Endothelial cell (in vitro differentiated cells): ENCODE data around the gene MISP. TPM values are rescaled to one million over a fixed set of nuclear protein-coding genes. Genes with fewer than 3 reads are reported as not detected.

Experiments used
- DNase-seq: peaks from one replicate; pipeline ENCODE4 v3.0.0; 2021; ENCODE audit warnings: low spot score
- H3K27ac Mint-ChIP-seq: one replicate; pipeline ENCODE4 v1.8.0; 2021; ENCODE audit warnings: mixed read lengths, inconsistent platforms; ENCODE audit not compliant: unreplicated experiment
- H3K27me3 Mint-ChIP-seq: one replicate; pipeline ENCODE4 v1.8.0; 2021; ENCODE audit warnings: mild to moderate bottlenecking, moderate library complexity, mixed read lengths, inconsistent platforms; ENCODE audit not compliant: unreplicated experiment
- H3K36me3 Mint-ChIP-seq: one replicate; pipeline ENCODE4 v1.8.0; 2021; ENCODE audit warnings: mild to moderate bottlenecking, low read depth, mixed read lengths, inconsistent platforms; ENCODE audit not compliant: unreplicated experiment
- H3K4me1 Mint-ChIP-seq: one replicate; pipeline ENCODE4 v1.8.0; 2021; ENCODE audit warnings: mild to moderate bottlenecking, mixed read lengths, inconsistent platforms; ENCODE audit not compliant: unreplicated experiment
- H3K4me3 Mint-ChIP-seq: one replicate; pipeline ENCODE4 v1.8.0; 2021; ENCODE audit warnings: mild to moderate bottlenecking, mixed read lengths, inconsistent platforms; ENCODE audit not compliant: unreplicated experiment
- H3K9me3 Mint-ChIP-seq: one replicate; pipeline ENCODE4 v1.8.0; 2021; ENCODE audit warnings: mixed read lengths, inconsistent platforms; ENCODE audit not compliant: unreplicated experiment
- CTCF ChIP-seq: fragments of 200-600 bp; sonication (generic); IDR thresholded peaks from one replicate; pipeline ENCODE4 v1.5.0; 2021; ENCODE audit warnings: antibody characterized with exemption; ENCODE audit not compliant: unreplicated experiment
- total RNA-seq: library from RNA; stranded (reverse); fragmentation: NEBNext Ultra II Directional; extraction: Animal tissue kit (Norgen Biotek cat#: 25700); gene quantifications from one replicate; pipeline ENCODE4 v1.2.1, GENCODE V29; 2021; ENCODE audit not compliant: unreplicated experiment

The MISP gene
- total RNA-seq, 1 donor from 2014 or later = not detected

GRCh38 chr19:763181-763580, 12.3 kb downstream of the MISP start:
- Mint-ChIP-seq H3K36me3 (peaks cover 8% of the 10 kb centered on the region), H3K27me3 (no peaks in the 10 kb centered on the region), H3K4me1 (no peaks in the 10 kb centered on the region), H3K9me3 (peaks cover 10% of the 10 kb centered on the region), H3K27ac (no peak overlapping the region), H3K4me3 (no peak overlapping the region)
- no peak for DNase-seq
- no peak for TF ChIP-seq CTCF

- peaks cover 5% of the 10 kb centered on the region for H3K36me3 Mint-ChIP-seq
- no peak overlapping the region for H3K27ac Mint-ChIP-seq
- no peaks in the 10 kb centered on the region for H3K4me1 Mint-ChIP-seq
- peaks cover 5% of the 10 kb centered on the region for H3K9me3 Mint-ChIP-seq
- no peak for TF ChIP-seq CTCF
- H3K27me3 Mint-ChIP-seq = no peaks in the 10 kb centered on the region
- no peak for DNase-seq
- no peak overlapping the region for H3K4me3 Mint-ChIP-seq
These were observed 13.0 kb downstream of the MISP start for GRCh38 chr19:763869-764268.

- no peak for TF ChIP-seq CTCF
- Mint-ChIP-seq H3K4me1 (no peaks in the 10 kb centered on the region), H3K36me3 (peaks cover 4% of the 10 kb centered on the region), H3K9me3 (peaks cover 4% of the 10 kb centered on the region), H3K4me3 (no peak overlapping the region), H3K27ac (no peak overlapping the region), H3K27me3 (no peaks in the 10 kb centered on the region)
- no peak for DNase-seq
These were observed 13.4 kb downstream of the MISP start for GRCh38 chr19:764301-764700.

GRCh38 chr19:765179-765738, 14.3 kb downstream of the MISP start:
- TF ChIP-seq CTCF = no peak
- no peak for DNase-seq
- no peaks in the 10 kb centered on the region for H3K27me3 Mint-ChIP-seq
- no peaks in the 10 kb centered on the region for H3K9me3 Mint-ChIP-seq
- no peaks in the 10 kb centered on the region for H3K4me1 Mint-ChIP-seq
- H3K36me3 Mint-ChIP-seq = no peaks in the 10 kb centered on the region
- no peak overlapping the region for H3K27ac Mint-ChIP-seq
- peak overlapping the region; percentile 37 for H3K4me3 Mint-ChIP-seq

- Mint-ChIP-seq H3K27me3 (peaks cover 2% of the 10 kb centered on the region), H3K4me3 (no peak overlapping the region), H3K4me1 (no peaks in the 10 kb centered on the region), H3K9me3 (no peaks in the 10 kb centered on the region), H3K36me3 (no peaks in the 10 kb centered on the region), H3K27ac (no peak overlapping the region)
- no peak for DNase-seq
- no peak for TF ChIP-seq CTCF
These were observed 17.5 kb downstream of the MISP start for GRCh38 chr19:768424-768823.
